Measurements from ENCODE around the gene PCDH15.

PCDH15 gene

DNA sequence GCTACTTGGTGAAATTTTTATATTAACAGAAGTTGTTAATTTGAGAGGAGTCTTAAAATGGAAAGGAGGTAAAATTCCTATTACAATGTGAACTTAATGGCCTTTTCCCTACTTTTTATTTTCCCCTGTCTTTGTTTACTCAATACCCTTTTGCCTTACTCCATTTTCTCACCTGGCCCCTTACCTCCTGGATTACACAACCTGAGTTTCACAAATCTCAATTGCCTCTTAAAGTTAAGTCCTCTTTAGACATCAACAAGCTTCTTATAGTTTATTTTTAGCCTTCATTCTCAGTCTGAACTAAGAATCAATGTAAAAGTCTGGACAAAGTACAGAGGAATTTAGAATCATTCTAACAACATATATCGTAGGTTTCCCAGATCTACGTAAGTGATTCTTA lies 247.0 kb downstream of the PCDH15 start:
- Histone ChIP-seq H3K4me3 (ENCODE audit: low read depth in 1 of 2, low read length in 2 of 2) (no peak overlapping the region), H3K27me3 (ENCODE audit: insufficient read depth, low read length, poor library complexity) (no peaks in the 10 kb centered on the region), H4K20me1 (ENCODE audit: insufficient read depth, low read length) (no peaks in the 10 kb centered on the region), H3K79me2 (ENCODE audit: insufficient read depth, low read length) (no peaks in the 10 kb centered on the region), H3K4me2 (ENCODE audit: insufficient read depth, low read length) (no peak overlapping the region), H3K36me3 (ENCODE audit: insufficient read depth, low read length) (no peaks in the 10 kb centered on the region), H3K9me3 (ENCODE audit: insufficient read depth, low read length, severe bottlenecking) (no peaks in the 10 kb centered on the region), H3K27ac (ENCODE audit: low read length) (no peak overlapping the region), H2AFZ (ENCODE audit: low read depth, low read length) (no peak overlapping the region), H3K4me1 (ENCODE audit: insufficient read depth, low read length) (no peaks in the 10 kb centered on the region), H3K9ac (ENCODE audit: low read depth, low read length) (no peak overlapping the region)
- ATAC-seq (ENCODE audit: insufficient read depth, low read depth) (no peak), DNase-seq (no peak)
- TF ChIP-seq, protein P1, sequence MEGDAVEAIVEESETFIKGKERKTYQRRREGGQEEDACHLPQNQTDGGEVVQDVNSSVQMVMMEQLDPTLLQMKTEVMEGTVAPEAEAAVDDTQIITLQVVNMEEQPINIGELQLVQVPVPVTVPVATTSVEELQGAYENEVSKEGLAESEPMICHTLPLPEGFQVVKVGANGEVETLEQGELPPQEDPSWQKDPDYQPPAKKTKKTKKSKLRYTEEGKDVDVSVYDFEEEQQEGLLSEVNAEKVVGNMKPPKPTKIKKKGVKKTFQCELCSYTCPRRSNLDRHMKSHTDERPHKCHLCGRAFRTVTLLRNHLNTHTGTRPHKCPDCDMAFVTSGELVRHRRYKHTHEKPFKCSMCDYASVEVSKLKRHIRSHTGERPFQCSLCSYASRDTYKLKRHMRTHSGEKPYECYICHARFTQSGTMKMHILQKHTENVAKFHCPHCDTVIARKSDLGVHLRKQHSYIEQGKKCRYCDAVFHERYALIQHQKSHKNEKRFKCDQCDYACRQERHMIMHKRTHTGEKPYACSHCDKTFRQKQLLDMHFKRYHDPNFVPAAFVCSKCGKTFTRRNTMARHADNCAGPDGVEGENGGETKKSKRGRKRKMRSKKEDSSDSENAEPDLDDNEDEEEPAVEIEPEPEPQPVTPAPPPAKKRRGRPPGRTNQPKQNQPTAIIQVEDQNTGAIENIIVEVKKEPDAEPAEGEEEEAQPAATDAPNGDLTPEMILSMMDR (IDR thresholded peaks at IDR 0.05; ENCODE audit: borderline replicate concordance, extremely low read depth, low read length, poor library complexity, severe bottlenecking) = no peak
- TF ChIP-seq EZH2 (IDR thresholded peaks at IDR 0.05; ENCODE audit: borderline replicate concordance, low read depth, low read length, severe bottlenecking) = no peak

DNA sequence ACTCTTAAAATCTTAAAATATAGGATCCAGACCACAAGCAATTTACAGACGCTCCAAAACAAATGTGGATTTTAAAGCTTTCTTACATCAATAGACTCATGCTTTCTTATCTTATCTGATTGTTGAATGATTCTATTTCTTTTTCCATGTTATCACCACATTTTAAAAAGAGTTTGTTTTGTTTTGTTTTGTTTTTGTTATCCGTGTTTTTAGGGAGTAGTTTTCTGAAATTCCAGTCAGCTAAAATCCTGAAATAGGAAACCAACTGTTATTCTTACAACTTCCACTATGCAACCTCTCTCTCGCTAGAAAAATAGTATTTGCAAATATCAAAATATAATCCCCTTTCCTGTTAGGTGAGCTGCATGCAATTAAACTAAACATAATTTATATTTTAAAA lies 251.0 kb downstream of the PCDH15 start:
- no peak overlapping the region for H3K27ac ChIP-seq (ENCODE audit: low read length)
- no peak overlapping the region for H3K4me2 ChIP-seq (ENCODE audit: insufficient read depth, low read length)
- no peaks in the 10 kb centered on the region for H3K36me3 ChIP-seq (ENCODE audit: insufficient read depth, low read length)
- H3K4me1 ChIP-seq (ENCODE audit: insufficient read depth, low read length) = no peaks in the 10 kb centered on the region
- no peak overlapping the region for H3K4me3 ChIP-seq (ENCODE audit: low read depth in 1 of 2, low read length in 2 of 2)
- DNase-seq = no peak
- no peaks in the 10 kb centered on the region for H3K79me2 ChIP-seq (ENCODE audit: insufficient read depth, low read length)
- no peaks in the 10 kb centered on the region for H3K27me3 ChIP-seq (ENCODE audit: insufficient read depth, low read length, poor library complexity)
- no peak overlapping the region for H3K9ac ChIP-seq (ENCODE audit: low read depth, low read length)
- no peak overlapping the region for H2AFZ ChIP-seq (ENCODE audit: low read depth, low read length)
- H3K9me3 ChIP-seq (ENCODE audit: insufficient read depth, low read length, severe bottlenecking) = no peaks in the 10 kb centered on the region
- H4K20me1 ChIP-seq (ENCODE audit: insufficient read depth, low read length) = no peaks in the 10 kb centered on the region
- TF ChIP-seq EZH2 (IDR thresholded peaks at IDR 0.05; ENCODE audit: borderline replicate concordance, low read depth, low read length, severe bottlenecking) = no peak
- TF ChIP-seq, protein P1 (IDR thresholded peaks at IDR 0.05; ENCODE audit: borderline replicate concordance, extremely low read depth, low read length, poor library complexity, severe bottlenecking) = no peak
- ATAC-seq (ENCODE audit: insufficient read depth, low read depth) = no peak

DNA sequence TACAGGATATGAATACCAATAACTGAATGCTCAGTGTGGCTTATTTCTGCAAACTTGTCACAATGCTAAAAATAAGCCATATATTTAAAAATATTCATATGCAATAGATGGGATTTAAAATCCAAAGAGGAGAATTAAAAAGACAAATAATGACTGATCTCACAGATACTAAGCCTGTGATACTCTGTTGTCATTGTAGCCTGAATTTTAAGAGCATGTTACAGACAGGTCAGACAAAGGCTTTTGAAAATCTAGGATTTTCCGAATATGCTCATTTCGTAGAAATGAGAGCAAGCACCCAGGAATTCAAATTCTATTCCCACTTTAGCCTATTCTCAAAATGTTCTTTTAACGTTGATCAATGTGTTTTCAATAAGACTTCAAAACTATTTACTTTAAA lies 269.7 kb downstream of the PCDH15 start:
- TF ChIP-seq, protein P1 (IDR thresholded peaks at IDR 0.05; ENCODE audit: borderline replicate concordance, extremely low read depth, low read length, poor library complexity, severe bottlenecking) = no peak
- no peak for TF ChIP-seq EZH2 (IDR thresholded peaks at IDR 0.05; ENCODE audit: borderline replicate concordance, low read depth, low read length, severe bottlenecking)
- no peak for DNase-seq
- no peaks in the 10 kb centered on the region for H3K4me1 ChIP-seq (ENCODE audit: insufficient read depth, low read length)
- no peak overlapping the region for H3K4me3 ChIP-seq (ENCODE audit: low read depth in 1 of 2, low read length in 2 of 2)
- no peak overlapping the region for H3K27ac ChIP-seq (ENCODE audit: low read length)
- no peak overlapping the region for H3K9ac ChIP-seq (ENCODE audit: low read depth, low read length)
- no peaks in the 10 kb centered on the region for H3K79me2 ChIP-seq (ENCODE audit: insufficient read depth, low read length)
- H3K27me3 ChIP-seq (ENCODE audit: insufficient read depth, low read length, poor library complexity) = no peaks in the 10 kb centered on the region
- no peak for ATAC-seq (ENCODE audit: insufficient read depth, low read depth)
- no peak overlapping the region for H2AFZ ChIP-seq (ENCODE audit: low read depth, low read length)
- H3K9me3 ChIP-seq (ENCODE audit: insufficient read depth, low read length, severe bottlenecking) = no peaks in the 10 kb centered on the region
- H3K4me2 ChIP-seq (ENCODE audit: insufficient read depth, low read length) = no peak overlapping the region
- no peaks in the 10 kb centered on the region for H4K20me1 ChIP-seq (ENCODE audit: insufficient read depth, low read length)
- no peaks in the 10 kb centered on the region for H3K36me3 ChIP-seq (ENCODE audit: insufficient read depth, low read length)

DNA sequence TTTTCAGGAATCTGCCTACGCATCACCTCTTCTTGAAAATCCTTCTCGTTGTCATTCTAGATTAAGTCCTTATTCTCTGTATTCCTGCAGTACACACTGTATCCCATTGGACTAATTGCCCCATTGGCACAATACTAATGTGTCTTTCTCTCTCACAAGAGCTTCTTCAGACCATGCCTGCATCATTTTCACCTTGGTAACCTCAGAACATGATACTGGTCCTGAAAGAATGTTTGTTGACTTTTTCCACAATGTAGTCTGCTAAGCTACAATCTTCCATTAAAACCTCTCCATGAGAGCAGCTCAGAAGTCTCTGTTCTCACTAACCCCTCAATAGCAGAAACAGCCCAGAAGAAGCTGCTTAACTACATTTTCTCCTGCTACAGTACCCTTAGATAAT lies 270.7 kb downstream of the PCDH15 start:
- DNase-seq (no peak), ATAC-seq (ENCODE audit: insufficient read depth, low read depth) (no peak)
- no peaks in the 10 kb centered on the region for H3K9me3 ChIP-seq (ENCODE audit: insufficient read depth, low read length, severe bottlenecking)
- H3K27me3 ChIP-seq (ENCODE audit: insufficient read depth, low read length, poor library complexity) = no peaks in the 10 kb centered on the region
- H3K9ac ChIP-seq (ENCODE audit: low read depth, low read length) = no peak overlapping the region
- no peaks in the 10 kb centered on the region for H3K36me3 ChIP-seq (ENCODE audit: insufficient read depth, low read length)
- no peak overlapping the region for H3K4me3 ChIP-seq (ENCODE audit: low read depth in 1 of 2, low read length in 2 of 2)
- no peaks in the 10 kb centered on the region for H3K4me1 ChIP-seq (ENCODE audit: insufficient read depth, low read length)
- TF ChIP-seq, protein P1 (IDR thresholded peaks at IDR 0.05; ENCODE audit: borderline replicate concordance, extremely low read depth, low read length, poor library complexity, severe bottlenecking) = no peak
- no peak for TF ChIP-seq EZH2 (IDR thresholded peaks at IDR 0.05; ENCODE audit: borderline replicate concordance, low read depth, low read length, severe bottlenecking)
- no peak overlapping the region for H2AFZ ChIP-seq (ENCODE audit: low read depth, low read length)
- H3K27ac ChIP-seq (ENCODE audit: low read length) = no peak overlapping the region
- no peaks in the 10 kb centered on the region for H4K20me1 ChIP-seq (ENCODE audit: insufficient read depth, low read length)
- no peak overlapping the region for H3K4me2 ChIP-seq (ENCODE audit: insufficient read depth, low read length)
- H3K79me2 ChIP-seq (ENCODE audit: insufficient read depth, low read length) = no peaks in the 10 kb centered on the region

All from DND-41 (cell line).